Measurements from ENCODE around the gene PSMC2.

DNA sequence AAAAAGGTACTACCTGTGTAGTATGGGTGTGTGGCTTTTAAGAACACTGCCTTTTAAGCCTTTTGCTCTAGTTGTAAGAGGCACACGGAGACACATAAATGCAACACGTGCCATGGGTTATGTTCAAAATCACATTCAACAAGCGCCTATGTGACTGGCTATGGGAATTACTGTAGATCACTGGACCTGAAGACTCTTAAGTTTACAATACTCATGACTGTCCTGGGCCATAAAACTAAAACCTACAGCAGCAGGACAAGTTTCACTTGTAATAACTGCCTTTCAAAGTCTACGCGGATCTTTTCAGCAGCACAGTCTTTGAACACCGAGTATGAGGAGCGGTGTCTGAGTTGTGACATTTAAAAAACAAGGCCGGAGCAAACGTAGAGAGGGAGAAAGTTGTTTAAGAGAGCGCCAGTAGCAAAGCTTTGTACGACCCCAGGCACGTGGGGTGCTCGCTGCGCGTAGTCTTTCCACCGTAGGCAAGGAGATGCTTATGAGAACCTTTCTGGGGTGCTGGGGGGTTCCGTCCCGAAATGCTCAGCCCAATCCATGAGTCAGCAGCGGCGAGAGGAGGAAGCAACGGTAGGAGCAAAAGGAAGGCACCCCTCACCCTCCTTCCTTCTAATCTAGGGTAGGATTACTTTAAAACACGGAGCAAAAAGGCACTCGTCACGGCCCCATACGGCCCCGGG, 3.5 kb upstream of the PSMC2 start:
- TF ChIP-seq, protein P1, sequence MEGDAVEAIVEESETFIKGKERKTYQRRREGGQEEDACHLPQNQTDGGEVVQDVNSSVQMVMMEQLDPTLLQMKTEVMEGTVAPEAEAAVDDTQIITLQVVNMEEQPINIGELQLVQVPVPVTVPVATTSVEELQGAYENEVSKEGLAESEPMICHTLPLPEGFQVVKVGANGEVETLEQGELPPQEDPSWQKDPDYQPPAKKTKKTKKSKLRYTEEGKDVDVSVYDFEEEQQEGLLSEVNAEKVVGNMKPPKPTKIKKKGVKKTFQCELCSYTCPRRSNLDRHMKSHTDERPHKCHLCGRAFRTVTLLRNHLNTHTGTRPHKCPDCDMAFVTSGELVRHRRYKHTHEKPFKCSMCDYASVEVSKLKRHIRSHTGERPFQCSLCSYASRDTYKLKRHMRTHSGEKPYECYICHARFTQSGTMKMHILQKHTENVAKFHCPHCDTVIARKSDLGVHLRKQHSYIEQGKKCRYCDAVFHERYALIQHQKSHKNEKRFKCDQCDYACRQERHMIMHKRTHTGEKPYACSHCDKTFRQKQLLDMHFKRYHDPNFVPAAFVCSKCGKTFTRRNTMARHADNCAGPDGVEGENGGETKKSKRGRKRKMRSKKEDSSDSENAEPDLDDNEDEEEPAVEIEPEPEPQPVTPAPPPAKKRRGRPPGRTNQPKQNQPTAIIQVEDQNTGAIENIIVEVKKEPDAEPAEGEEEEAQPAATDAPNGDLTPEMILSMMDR (IDR thresholded peaks at IDR 0.05): no peak
- TF ChIP-seq POLR2A (IDR thresholded peaks at IDR 0.05): no peak
